K562 (cell line): ENCODE results near the gene ORC5. TPM values are rescaled to one million over a fixed set of nuclear protein-coding genes. Genes with fewer than 3 reads are reported as not detected.

Source experiments
- ARNT ChIP-seq, 2 experiments: fragments of 450-650 bp; IDR thresholded peaks; 2 replicates each; pipeline ENCODE4 v1.6.1; 2016; ENCODE audit warnings: mild to moderate bottlenecking in 1 of 2
- PPARD ChIP-seq: fragments of 250-450 bp; sonication (Bioruptor Pico); IDR thresholded peaks from 2 replicates; pipeline ENCODE4 v1.8.0; 2022; ENCODE audit warnings: inconsistent platforms, mild to moderate bottlenecking, moderate library complexity
- SIX5 ChIP-seq, 2 experiments: IDR thresholded peaks; 2 replicates each; pipeline ENCODE4 v1.6.1; 2011; ENCODE audit warnings: low read length in 2 of 2, borderline replicate concordance in 1 of 2, low read depth in 1 of 2, mild to moderate bottlenecking in 1 of 2, moderate library complexity in 1 of 2; ENCODE audit not compliant: insufficient read depth in 1 of 2
- ZFPM2 ChIP-seq: fragments of 250-450 bp; sonication (Bioruptor Pico); IDR thresholded peaks from 2 replicates; pipeline ENCODE4 v1.5.1; 2022; ENCODE audit warnings: mild to moderate bottlenecking
- ZZZ3 ChIP-seq: fragments of 450-650 bp; IDR thresholded peaks from 2 replicates; pipeline ENCODE4 v1.6.1; 2016; ENCODE audit warnings: antibody characterized with exemption, mild to moderate bottlenecking, moderate library complexity
- polyA plus RNA-seq, 8 experiments: library from polyadenylated mRNA; depleted of rRNA in 4 of 8; stranded (reverse) in 5 of 8; unstranded in 3 of 8; fragments of >200 nt; fragmentation: Nextera tagmentation in 2 of 8; fragmentation: Illumina TruSeq in 1 of 8; extraction: Ambion mirVana in 2 of 8; extraction: Trizol in 1 of 8; gene quantifications; 2 replicates each; pipeline versions ENCODE4 v1.2.1 to v1.2.3, GENCODE V29; 2011 to 2014; ENCODE audit warnings: inconsistent platforms in 1 of 8, missing spikeins in 1 of 8
- total RNA-seq, 7 experiments: library from RNA; depleted of rRNA in 6 of 7; stranded (reverse); fragments of >200 nt in 6 of 7; fragmentation: Illumina TruSeq in 2 of 7; extraction: Trizol in 2 of 7; gene quantifications; 2 replicates each; pipeline versions ENCODE4 v1.2.1 to v1.2.3, GENCODE V29; 2011 to 2021; ENCODE audit warnings: low replicate concordance in 1 of 7
- TF ChIP-seq, protein P1 (sequence below): fragments of 200-600 bp; sonication (generic); IDR thresholded peaks from one replicate; pipeline ENCODE4 v1.6.1; 2012; ENCODE audit warnings: mild to moderate bottlenecking, low read depth, low read length, inconsistent platforms
- TF ChIP-seq, protein P2 (sequence below): sonication (generic); formaldehyde crosslinking; IDR thresholded peaks from 2 replicates; pipeline ENCODE4 v1.8.1; 2023; ENCODE audit warnings: mild to moderate bottlenecking, missing genetic modification reagents, moderate library complexity
- TF ChIP-seq, protein P3 (sequence below): fragments of 450-650 bp; formaldehyde crosslinking; IDR thresholded peaks from 2 replicates; pipeline ENCODE4 v1.4.0; 2022; ENCODE audit warnings: mild to moderate bottlenecking, moderate library complexity
- TF ChIP-seq, protein P4 (sequence below): IDR thresholded peaks from 3 replicates; pipeline ENCODE4 v1.6.1; 2011; ENCODE audit warnings: borderline replicate concordance, mild to moderate bottlenecking; ENCODE audit not compliant: insufficient read length, insufficient read depth
- TF ChIP-seq, protein P5 (sequence below): fragments of 250-450 bp; sonication (Bioruptor Pico); IDR thresholded peaks from 2 replicates; pipeline ENCODE4 v1.5.0; 2020; ENCODE audit warnings: mild to moderate bottlenecking

Gene ORC5
- total and polyA plus RNA-seq, 9 of the 15 experiments (the other 6 are each of a cell fraction or from before 2014, with no cell fraction given), result 29.8 to 136 (median 54.8) TPM

DNA sequence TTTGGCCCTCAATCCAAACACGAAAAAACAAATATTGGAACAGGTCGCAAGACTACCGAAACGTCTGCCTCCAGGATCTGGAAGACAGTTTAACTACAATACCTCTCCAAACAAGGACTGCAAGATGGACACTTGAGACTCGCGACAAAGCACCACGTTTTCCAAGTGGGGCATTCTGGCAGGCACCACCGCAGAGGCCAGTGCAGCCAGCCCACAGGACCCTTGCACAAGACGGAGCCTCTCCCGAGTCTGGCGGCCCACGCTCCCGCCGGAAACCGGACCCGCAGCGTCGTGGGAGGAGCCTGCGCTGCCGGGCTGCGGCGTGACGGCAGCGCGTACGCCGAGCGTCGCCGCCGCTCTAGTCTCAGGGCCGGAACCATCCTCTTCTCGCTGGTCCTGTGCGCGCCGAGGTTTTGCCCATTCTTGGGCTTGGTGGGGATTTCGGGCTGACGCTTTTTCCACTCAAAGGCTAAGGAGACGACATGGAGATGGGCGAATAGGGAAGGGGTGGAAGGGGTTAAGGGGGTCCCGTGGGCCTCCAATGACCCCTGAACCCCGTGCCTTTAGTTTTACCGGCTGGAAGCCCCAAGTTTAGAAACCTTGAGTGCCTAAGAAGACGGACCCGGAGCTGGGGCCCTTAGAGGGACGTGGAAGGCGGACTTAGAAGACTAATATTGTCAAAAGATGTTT, at the start of gene ORC5 (continued):
- TF ChIP-seq, protein P1, sequence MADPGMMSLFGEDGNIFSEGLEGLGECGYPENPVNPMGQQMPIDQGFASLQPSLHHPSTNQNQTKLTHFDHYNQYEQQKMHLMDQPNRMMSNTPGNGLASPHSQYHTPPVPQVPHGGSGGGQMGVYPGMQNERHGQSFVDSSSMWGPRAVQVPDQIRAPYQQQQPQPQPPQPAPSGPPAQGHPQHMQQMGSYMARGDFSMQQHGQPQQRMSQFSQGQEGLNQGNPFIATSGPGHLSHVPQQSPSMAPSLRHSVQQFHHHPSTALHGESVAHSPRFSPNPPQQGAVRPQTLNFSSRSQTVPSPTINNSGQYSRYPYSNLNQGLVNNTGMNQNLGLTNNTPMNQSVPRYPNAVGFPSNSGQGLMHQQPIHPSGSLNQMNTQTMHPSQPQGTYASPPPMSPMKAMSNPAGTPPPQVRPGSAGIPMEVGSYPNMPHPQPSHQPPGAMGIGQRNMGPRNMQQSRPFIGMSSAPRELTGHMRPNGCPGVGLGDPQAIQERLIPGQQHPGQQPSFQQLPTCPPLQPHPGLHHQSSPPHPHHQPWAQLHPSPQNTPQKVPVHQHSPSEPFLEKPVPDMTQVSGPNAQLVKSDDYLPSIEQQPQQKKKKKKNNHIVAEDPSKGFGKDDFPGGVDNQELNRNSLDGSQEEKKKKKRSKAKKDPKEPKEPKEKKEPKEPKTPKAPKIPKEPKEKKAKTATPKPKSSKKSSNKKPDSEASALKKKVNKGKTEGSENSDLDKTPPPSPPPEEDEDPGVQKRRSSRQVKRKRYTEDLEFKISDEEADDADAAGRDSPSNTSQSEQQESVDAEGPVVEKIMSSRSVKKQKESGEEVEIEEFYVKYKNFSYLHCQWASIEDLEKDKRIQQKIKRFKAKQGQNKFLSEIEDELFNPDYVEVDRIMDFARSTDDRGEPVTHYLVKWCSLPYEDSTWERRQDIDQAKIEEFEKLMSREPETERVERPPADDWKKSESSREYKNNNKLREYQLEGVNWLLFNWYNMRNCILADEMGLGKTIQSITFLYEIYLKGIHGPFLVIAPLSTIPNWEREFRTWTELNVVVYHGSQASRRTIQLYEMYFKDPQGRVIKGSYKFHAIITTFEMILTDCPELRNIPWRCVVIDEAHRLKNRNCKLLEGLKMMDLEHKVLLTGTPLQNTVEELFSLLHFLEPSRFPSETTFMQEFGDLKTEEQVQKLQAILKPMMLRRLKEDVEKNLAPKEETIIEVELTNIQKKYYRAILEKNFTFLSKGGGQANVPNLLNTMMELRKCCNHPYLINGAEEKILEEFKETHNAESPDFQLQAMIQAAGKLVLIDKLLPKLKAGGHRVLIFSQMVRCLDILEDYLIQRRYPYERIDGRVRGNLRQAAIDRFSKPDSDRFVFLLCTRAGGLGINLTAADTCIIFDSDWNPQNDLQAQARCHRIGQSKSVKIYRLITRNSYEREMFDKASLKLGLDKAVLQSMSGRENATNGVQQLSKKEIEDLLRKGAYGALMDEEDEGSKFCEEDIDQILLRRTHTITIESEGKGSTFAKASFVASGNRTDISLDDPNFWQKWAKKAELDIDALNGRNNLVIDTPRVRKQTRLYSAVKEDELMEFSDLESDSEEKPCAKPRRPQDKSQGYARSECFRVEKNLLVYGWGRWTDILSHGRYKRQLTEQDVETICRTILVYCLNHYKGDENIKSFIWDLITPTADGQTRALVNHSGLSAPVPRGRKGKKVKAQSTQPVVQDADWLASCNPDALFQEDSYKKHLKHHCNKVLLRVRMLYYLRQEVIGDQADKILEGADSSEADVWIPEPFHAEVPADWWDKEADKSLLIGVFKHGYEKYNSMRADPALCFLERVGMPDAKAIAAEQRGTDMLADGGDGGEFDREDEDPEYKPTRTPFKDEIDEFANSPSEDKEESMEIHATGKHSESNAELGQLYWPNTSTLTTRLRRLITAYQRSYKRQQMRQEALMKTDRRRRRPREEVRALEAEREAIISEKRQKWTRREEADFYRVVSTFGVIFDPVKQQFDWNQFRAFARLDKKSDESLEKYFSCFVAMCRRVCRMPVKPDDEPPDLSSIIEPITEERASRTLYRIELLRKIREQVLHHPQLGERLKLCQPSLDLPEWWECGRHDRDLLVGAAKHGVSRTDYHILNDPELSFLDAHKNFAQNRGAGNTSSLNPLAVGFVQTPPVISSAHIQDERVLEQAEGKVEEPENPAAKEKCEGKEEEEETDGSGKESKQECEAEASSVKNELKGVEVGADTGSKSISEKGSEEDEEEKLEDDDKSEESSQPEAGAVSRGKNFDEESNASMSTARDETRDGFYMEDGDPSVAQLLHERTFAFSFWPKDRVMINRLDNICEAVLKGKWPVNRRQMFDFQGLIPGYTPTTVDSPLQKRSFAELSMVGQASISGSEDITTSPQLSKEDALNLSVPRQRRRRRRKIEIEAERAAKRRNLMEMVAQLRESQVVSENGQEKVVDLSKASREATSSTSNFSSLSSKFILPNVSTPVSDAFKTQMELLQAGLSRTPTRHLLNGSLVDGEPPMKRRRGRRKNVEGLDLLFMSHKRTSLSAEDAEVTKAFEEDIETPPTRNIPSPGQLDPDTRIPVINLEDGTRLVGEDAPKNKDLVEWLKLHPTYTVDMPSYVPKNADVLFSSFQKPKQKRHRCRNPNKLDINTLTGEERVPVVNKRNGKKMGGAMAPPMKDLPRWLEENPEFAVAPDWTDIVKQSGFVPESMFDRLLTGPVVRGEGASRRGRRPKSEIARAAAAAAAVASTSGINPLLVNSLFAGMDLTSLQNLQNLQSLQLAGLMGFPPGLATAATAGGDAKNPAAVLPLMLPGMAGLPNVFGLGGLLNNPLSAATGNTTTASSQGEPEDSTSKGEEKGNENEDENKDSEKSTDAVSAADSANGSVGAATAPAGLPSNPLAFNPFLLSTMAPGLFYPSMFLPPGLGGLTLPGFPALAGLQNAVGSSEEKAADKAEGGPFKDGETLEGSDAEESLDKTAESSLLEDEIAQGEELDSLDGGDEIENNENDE, result no peak
- TF ChIP-seq ZZZ3 (no peak), PPARD (CRISPR knock-in tag) (no peak), ZFPM2 (no peak), ARNT (IDR thresholded peaks at IDR 0.05) (no peak), SIX5 (IDR thresholded peaks at IDR 0.05; ENCODE audit: borderline replicate concordance in 1 of 2, insufficient read depth in 1 of 2, low read depth in 1 of 2, low read length in 2 of 2) (no peak; a peak in 1 of 4 replicates)
- TF ChIP-seq, protein P2, sequence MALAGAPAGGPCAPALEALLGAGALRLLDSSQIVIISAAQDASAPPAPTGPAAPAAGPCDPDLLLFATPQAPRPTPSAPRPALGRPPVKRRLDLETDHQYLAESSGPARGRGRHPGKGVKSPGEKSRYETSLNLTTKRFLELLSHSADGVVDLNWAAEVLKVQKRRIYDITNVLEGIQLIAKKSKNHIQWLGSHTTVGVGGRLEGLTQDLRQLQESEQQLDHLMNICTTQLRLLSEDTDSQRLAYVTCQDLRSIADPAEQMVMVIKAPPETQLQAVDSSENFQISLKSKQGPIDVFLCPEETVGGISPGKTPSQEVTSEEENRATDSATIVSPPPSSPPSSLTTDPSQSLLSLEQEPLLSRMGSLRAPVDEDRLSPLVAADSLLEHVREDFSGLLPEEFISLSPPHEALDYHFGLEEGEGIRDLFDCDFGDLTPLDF (CRISPR knock-in tag), result peak; percentile 83
- TF ChIP-seq, protein P3, sequence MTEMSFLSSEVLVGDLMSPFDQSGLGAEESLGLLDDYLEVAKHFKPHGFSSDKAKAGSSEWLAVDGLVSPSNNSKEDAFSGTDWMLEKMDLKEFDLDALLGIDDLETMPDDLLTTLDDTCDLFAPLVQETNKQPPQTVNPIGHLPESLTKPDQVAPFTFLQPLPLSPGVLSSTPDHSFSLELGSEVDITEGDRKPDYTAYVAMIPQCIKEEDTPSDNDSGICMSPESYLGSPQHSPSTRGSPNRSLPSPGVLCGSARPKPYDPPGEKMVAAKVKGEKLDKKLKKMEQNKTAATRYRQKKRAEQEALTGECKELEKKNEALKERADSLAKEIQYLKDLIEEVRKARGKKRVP, result 0 out of 2 replicates have a peak, but pooled peaks have one; percentile 4
- TF ChIP-seq, protein P4, sequence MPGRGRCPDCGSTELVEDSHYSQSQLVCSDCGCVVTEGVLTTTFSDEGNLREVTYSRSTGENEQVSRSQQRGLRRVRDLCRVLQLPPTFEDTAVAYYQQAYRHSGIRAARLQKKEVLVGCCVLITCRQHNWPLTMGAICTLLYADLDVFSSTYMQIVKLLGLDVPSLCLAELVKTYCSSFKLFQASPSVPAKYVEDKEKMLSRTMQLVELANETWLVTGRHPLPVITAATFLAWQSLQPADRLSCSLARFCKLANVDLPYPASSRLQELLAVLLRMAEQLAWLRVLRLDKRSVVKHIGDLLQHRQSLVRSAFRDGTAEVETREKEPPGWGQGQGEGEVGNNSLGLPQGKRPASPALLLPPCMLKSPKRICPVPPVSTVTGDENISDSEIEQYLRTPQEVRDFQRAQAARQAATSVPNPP, result no peak
- TF ChIP-seq, protein P5, sequence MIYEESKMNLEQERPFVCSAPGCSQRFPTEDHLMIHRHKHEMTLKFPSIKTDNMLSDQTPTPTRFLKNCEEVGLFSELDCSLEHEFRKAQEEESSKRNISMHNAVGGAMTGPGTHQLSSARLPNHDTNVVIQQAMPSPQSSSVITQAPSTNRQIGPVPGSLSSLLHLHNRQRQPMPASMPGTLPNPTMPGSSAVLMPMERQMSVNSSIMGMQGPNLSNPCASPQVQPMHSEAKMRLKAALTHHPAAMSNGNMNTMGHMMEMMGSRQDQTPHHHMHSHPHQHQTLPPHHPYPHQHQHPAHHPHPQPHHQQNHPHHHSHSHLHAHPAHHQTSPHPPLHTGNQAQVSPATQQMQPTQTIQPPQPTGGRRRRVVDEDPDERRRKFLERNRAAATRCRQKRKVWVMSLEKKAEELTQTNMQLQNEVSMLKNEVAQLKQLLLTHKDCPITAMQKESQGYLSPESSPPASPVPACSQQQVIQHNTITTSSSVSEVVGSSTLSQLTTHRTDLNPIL, result no peak
